T-helper 17 cell (primary cell): Measurements from ENCODE around the gene PLB1. TPM values are rescaled to one million over a fixed set of nuclear protein-coding genes. Genes with fewer than 3 reads are reported as not detected.
A peak's percentile ranks its signal among the peaks of the same experiment; 100 is the strongest.

Experiments used
- ATAC-seq: fragments of 150-1000 bp; cut with Tn5 transposase; 2 replicates; pipeline ENCODE4 v1.10.0; 2021; ENCODE audit warnings: mild to moderate bottlenecking, moderate library complexity
- DNase-seq, 3 donors: peaks; one replicate each; pipeline versions ENCODE4 v3.0.0 to v3.0.0-alpha.2; 2020 to 2021
- H3K9me3 ChIP-seq: one replicate; pipeline ENCODE4 v1.7.0; 2013; ENCODE audit warnings: low read length, mild to moderate bottlenecking; ENCODE audit not compliant: control insufficient read depth, poor library complexity, severe bottlenecking
- H3K27ac Mint-ChIP-seq: one replicate; pipeline ENCODE4 v1.8.0; 2022; ENCODE audit warnings: mild to moderate bottlenecking, moderate library complexity, mixed read lengths
- H3K27me3 Mint-ChIP-seq: one replicate; pipeline ENCODE4 v1.8.0; 2022; ENCODE audit warnings: mixed read lengths
- H3K36me3 Mint-ChIP-seq: one replicate; pipeline ENCODE4 v1.8.0; 2022; ENCODE audit warnings: low read depth, mixed read lengths
- H3K4me1 Mint-ChIP-seq: one replicate; pipeline ENCODE4 v1.8.0; 2022; ENCODE audit warnings: mild to moderate bottlenecking, mixed read lengths
- H3K4me3 Mint-ChIP-seq: one replicate; pipeline ENCODE4 v1.8.0; 2022; ENCODE audit warnings: mild to moderate bottlenecking, moderate library complexity, mixed read lengths
- total RNA-seq, 4 donors: library from RNA in 2 of 4; stranded (reverse) in 2 of 4; gene quantifications; one replicate each; pipeline ENCODE4 v1.2.3 and lab custom pipeline; 2022 to 2026

Gene PLB1
- total RNA-seq, 2 donors from 2014 or later: 2.2 to 2.7 TPM

DNA sequence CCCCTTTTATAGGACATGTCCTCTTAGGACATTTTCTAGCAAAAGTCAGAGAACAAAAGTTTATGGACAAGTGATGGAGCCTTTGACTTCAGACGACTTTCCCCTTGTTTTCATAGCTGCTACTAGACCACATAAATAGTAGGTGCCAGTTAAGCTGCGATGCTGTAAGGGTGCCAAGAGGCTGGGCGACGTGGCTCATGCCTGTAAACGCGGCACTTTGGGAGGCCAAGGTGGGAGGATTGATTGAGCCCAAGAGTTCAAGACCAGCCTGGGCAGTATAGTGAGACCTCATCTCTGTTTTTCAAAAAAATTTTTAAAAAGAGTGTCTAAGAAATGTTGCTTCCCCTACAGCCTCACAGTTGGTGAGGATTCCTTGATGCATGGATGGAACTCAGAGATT lies 2.2 kb upstream of the PLB1 start:
- Mint-ChIP-seq H3K27ac (no peak overlapping the region), H3K4me3 (no peak overlapping the region), H3K27me3 (peaks cover 15% of the 10 kb centered on the region), H3K4me1 (peaks cover 4% of the 10 kb centered on the region), H3K36me3 (no peaks in the 10 kb centered on the region)
- no peak for ATAC-seq
- no peak for DNase-seq
- H3K9me3 ChIP-seq: no peaks in the 10 kb centered on the region

DNA sequence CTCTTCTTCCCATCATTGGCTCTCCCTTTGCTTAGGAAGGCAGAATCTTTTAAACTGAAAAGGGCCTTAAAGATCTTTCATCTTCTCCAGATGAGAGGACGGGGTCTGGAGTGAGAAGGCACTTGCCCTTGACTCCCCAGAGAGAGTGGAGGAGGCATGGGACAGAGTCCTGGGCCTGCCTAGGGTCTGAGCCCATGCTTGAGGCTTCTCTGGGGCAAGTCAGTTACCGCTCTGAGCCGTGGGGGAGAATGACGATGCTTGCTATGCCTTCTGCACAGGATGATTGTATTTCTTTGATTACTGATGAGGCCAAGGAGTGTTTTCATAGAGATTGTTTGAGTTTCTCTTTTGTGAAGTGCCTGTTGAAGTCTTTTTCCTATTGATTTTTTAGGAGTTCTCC lies 921 bp downstream of the PLB1 start:
- DNase-seq (no peak), ATAC-seq (no peak)
- H3K9me3 ChIP-seq: no peaks in the 10 kb centered on the region
- Mint-ChIP-seq H3K27ac (no peak overlapping the region), H3K36me3 (no peaks in the 10 kb centered on the region), H3K4me3 (no peak overlapping the region), H3K4me1 (peaks cover 2% of the 10 kb centered on the region), H3K27me3 (peaks cover 6% of the 10 kb centered on the region)

DNA sequence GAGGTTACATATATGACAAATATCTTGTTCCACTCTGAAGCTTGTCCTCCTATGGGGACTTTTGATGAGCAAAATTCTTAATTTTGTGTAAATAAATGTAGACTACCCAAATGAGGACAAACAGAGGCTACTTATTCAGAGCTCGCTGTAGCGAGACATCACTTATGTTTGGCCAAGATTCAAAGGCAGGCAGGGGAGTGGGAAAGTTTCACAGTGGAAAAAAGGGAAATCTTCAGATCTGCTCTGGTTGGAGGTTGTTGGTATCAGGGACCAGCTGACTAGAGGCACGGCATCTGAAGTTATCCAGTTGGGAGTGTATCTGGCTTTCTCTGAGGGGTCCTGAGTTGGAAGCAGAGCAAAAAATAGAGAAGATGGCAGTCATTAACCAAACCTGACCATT lies 1.3 kb downstream of the PLB1 start:
- no peaks in the 10 kb centered on the region for H3K36me3 Mint-ChIP-seq
- no peaks in the 10 kb centered on the region for H3K9me3 ChIP-seq
- H3K27ac Mint-ChIP-seq: no peak overlapping the region
- DNase-seq: no peak
- H3K27me3 Mint-ChIP-seq: peaks cover 6% of the 10 kb centered on the region
- no peak overlapping the region for H3K4me3 Mint-ChIP-seq
- no peak for ATAC-seq
- peaks cover 2% of the 10 kb centered on the region for H3K4me1 Mint-ChIP-seq

DNA sequence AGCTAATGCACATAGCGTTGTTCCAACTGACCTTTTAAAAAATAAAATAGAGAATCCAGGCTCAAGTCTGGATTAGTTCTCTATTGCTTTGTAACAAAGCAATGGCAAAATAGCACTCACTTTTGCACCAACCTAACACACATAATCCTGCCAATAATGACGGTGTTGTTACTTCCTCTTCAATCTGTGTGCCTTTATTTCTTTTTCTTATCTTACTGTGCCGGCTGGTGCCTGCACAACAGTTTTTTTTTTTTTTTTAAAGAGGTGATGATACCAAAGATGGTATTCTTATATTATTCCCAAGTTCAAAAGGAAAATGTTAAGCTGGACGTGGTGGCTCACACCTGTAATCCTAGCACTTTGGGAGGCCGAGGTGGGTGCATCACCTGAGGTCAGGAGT lies 3.4 kb downstream of the PLB1 start:
- ATAC-seq (no peak), DNase-seq (no peak)
- Mint-ChIP-seq H3K27ac (no peak overlapping the region), H3K4me3 (no peak overlapping the region), H3K4me1 (peaks cover 2% of the 10 kb centered on the region), H3K36me3 (no peaks in the 10 kb centered on the region), H3K27me3 (peaks cover 6% of the 10 kb centered on the region)
- no peaks in the 10 kb centered on the region for H3K9me3 ChIP-seq

DNA sequence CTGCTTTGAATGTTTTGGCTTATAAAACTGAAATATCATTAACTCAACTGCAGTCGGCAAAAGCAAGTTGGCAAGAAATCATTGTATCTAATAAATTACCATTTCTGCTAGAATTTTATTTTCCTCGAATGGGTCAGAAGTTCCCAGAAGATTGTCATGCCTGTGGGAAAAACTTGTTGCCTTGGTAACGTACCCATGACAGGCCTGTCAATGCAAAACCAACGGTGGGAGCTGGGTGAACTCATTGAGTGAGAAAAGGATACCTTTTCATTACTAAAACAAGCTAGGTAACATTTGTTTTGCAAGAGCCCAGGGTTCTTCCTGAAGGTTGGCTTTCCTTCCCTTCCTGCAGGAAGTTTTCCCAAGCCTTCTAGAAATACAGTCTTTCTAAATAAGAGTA lies 9.5 kb downstream of the PLB1 start:
- H3K27ac Mint-ChIP-seq: no peak overlapping the region
- DNase-seq: no peak
- H3K9me3 ChIP-seq: no peaks in the 10 kb centered on the region
- H3K4me3 Mint-ChIP-seq: no peak overlapping the region
- H3K4me1 Mint-ChIP-seq: no peaks in the 10 kb centered on the region
- peaks cover 8% of the 10 kb centered on the region for H3K27me3 Mint-ChIP-seq
- ATAC-seq: no peak
- H3K36me3 Mint-ChIP-seq: peaks cover 5% of the 10 kb centered on the region

DNA sequence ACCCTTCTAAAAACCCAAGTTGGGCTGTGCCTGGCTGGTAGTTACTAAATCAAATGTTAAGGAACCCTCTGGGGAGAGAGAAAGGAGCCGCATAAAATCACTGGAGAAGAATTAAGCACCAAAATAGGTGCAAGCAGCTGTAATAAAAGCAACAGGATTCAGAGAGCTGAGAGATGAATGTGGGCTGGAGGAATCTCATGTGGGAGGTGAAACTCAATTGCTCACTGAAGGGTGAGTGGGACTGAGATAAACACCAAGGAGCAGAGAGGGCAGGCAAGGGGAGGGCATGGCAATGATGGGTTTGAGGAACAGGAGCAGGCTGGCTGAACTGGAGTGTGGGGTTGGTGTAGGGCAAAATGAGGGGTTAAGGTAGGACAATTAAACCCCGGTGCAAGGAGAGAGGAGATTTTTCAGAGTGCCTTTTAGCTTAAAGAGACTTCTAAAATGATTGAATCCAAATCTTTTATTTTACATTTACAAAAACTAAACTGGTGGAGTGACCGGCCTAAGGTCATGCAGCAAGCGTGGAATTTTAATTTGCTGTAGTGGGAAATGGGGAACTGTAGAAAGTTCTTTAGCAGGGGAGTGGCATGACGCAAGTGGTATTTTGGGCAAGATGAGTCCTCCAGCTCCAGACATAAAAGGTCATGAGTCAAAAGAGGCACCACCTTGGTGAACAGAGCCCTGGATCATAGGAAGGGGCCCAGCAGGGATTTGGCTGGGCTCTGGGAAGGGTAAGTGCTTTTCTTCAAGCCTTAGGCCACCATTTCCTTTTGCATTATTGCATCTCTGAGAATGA lies 10.5 kb downstream of the PLB1 start:
- no peaks in the 10 kb centered on the region for H3K4me1 Mint-ChIP-seq
- H3K27me3 Mint-ChIP-seq: peaks cover 8% of the 10 kb centered on the region
- peaks cover 5% of the 10 kb centered on the region for H3K36me3 Mint-ChIP-seq
- H3K9me3 ChIP-seq: no peaks in the 10 kb centered on the region
- no peak overlapping the region for H3K27ac Mint-ChIP-seq
- no peak for ATAC-seq
- no peak overlapping the region for H3K4me3 Mint-ChIP-seq
- no peak for DNase-seq

DNA sequence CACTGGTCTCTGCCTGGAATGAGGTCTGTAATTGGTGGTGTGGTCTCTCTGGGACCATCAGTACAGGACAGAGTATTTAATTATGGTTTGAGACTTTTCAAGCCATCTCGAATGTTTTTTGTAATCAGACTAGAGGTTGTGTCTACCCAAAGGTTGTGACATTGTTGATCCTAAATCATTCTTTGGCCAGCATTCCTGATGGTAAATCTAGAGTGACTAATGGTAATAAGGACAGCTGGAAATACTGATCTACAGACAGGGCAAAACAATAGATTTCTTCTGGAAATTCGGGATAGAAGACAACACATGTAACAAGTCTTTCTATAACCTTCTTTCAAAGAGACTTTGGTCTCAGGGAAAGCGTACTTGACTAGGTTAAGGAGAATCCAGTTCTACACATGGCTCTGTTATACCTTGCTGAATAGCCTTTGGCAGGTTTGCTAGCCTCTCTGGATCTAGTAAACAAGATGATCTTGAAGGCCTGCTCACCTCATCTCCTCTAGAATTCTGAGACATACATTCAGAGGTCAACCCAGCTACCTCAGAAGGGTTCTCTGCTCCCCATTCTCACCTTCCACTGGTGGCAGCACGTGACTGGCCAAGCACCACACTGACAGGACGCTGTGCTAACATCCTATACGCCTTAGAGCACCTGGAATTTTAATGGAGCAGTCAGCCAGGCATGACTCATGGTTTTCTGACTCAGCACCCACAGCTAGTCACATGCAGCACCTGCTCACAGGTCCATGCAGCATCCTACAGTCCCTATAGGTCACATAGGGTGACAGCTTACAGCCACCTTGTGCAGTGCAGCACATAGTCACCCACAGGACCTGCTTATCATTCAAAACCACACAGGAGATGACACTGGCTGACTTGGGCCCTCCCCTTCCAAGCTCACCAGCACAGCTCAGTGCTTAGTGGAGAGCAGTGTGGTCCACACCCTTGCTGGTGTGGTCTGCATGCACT lies 12.2 kb downstream of the PLB1 start:
- Mint-ChIP-seq H3K27me3 (peaks cover 8% of the 10 kb centered on the region), H3K4me3 (no peak overlapping the region), H3K36me3 (peaks cover 5% of the 10 kb centered on the region), H3K4me1 (no peaks in the 10 kb centered on the region), H3K27ac (no peak overlapping the region)
- H3K9me3 ChIP-seq: peaks cover 4% of the 10 kb centered on the region
- ATAC-seq (peak; percentile 72), DNase-seq (no peak)

DNA sequence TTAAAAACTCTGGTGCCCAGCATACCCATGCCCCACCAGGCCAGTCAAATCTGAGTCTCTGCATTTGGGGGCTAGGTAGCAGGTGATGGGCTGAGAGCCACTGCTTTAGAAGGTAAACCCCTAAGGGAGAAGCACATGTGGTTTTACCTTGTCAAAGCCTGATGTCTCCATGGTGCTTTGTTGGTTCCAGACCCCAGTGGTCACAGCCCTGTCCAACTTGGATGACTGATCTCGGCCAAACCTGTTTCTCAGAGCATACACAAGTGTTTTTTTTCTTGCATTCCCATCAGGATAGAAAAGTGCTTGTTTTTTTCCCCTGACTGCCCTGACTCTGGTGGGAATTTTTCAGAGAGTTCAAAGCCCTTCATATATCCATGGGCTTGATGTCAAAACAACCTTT lies 13.5 kb downstream of the PLB1 start:
- no peak for ATAC-seq
- H3K27me3 Mint-ChIP-seq: peaks cover 8% of the 10 kb centered on the region
- H3K9me3 ChIP-seq: peaks cover 4% of the 10 kb centered on the region
- no peak overlapping the region for H3K4me3 Mint-ChIP-seq
- H3K27ac Mint-ChIP-seq: no peak overlapping the region
- H3K36me3 Mint-ChIP-seq: peaks cover 5% of the 10 kb centered on the region
- H3K4me1 Mint-ChIP-seq: no peaks in the 10 kb centered on the region
- no peak for DNase-seq

DNA sequence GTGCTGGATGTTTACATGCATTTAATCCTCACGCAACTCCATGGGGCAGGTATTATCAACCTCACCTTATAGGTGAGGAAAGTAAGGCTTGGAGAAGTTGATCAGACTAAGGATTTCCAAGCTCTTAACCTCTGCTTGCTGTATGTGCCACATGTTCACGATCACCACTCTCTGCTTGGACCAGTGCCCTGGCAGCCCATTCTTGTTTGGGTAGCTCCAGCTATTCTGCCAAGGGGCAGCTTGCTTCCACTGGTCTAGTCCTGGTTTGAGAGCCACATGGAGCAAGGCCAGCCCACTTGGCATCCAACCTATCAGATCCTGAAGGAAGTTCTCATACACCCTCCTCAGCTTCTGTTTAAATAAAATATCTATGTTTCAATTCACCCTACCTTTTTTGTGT lies 14.3 kb downstream of the PLB1 start:
- no peaks in the 10 kb centered on the region for H3K4me1 Mint-ChIP-seq
- no peak for ATAC-seq
- peaks cover 10% of the 10 kb centered on the region for H3K27me3 Mint-ChIP-seq
- H3K4me3 Mint-ChIP-seq: no peak overlapping the region
- H3K9me3 ChIP-seq: peaks cover 4% of the 10 kb centered on the region
- H3K27ac Mint-ChIP-seq: no peak overlapping the region
- peaks cover 5% of the 10 kb centered on the region for H3K36me3 Mint-ChIP-seq
- no peak for DNase-seq

DNA sequence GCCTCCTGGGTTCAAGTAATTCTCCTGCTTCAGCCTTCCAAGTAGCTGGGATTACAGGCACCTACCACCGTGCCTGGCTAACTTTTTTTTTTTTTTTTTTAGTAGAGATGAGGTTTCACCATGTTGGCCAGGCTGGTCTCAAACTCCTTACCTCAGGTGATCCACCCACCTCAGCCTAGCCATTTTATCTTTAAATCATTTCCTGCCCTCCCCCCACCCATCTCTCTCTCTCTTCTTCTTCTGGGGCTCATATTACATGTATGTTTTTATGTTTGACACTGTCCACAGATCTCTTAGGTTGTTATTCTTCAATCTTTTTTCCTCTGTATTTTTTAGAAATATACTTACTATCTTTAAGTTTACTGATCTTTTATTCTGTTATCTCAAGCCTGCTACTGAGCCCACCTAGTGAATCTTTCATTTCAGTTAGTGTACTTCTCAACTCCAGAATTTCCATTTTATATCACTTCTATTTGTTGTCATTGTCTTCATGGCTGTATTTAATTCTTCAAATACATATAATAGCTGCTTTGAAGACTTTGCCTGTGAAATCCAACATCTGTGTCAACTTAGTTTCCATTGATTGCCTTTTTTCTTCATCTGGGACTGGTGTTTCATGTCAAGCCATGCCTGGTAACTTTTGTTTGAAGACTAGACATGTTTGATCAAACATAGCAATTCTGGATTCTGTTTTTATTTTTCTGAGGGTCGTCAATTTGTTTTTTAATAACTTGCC lies 16.2 kb downstream of the PLB1 start:
- no peak for ATAC-seq

DNA sequence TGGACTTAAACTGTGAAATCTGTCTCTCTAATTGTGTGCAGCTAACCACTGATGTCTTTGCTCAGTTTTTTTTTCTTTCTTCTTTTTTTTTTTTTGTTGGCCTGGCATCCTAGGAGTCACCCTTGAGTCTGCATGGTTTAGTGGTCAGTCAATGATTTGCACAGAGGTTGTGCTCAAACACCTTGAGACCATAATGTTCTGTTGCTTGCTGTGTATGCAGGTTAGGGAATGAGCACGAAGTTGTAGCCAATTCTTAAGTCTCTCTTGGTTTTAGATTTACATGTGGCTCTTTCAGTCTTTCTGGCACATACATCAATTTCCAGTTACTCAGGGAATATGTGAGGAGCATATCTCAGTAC lies 16.7 kb downstream of the PLB1 start:
- H3K27me3 Mint-ChIP-seq: peaks cover 14% of the 10 kb centered on the region

More for the DNA sequence above, 16.2 kb downstream of the PLB1 start:
- no peaks in the 10 kb centered on the region for H3K36me3 Mint-ChIP-seq
- H3K9me3 ChIP-seq: peaks cover 4% of the 10 kb centered on the region
- peaks cover 14% of the 10 kb centered on the region for H3K27me3 Mint-ChIP-seq
- H3K4me1 Mint-ChIP-seq: no peaks in the 10 kb centered on the region
- no peak for DNase-seq
- H3K4me3 Mint-ChIP-seq: no peak overlapping the region
- H3K27ac Mint-ChIP-seq: no peak overlapping the region

DNA sequence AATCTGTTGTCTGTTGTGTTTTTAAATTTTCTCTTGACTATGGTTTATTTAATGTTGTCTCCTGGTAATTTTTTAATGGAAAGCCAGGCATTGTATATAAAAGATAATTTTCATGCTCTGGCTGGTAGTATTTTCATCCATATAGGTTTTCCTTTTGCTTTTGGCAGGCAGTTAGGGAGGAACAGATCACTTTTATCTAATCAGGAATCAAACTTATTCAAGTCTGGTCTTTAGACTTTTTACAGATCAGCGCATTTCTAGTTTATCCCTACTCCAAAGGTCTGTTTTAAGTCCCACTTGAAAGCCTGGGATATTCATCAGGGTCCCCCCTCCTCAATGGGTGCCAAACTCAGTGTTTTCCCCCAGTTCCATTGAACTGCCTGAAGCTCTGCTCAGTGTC lies 17.2 kb downstream of the PLB1 start:
- Mint-ChIP-seq H3K4me1 (no peaks in the 10 kb centered on the region), H3K27me3 (peaks cover 17% of the 10 kb centered on the region), H3K36me3 (no peaks in the 10 kb centered on the region), H3K4me3 (no peak overlapping the region), H3K27ac (no peak overlapping the region)
- DNase-seq (no peak), ATAC-seq (no peak)
- peaks cover 4% of the 10 kb centered on the region for H3K9me3 ChIP-seq

More for the DNA sequence above, 16.7 kb downstream of the PLB1 start:
- H3K36me3 Mint-ChIP-seq: no peaks in the 10 kb centered on the region
- no peaks in the 10 kb centered on the region for H3K4me1 Mint-ChIP-seq
- peaks cover 4% of the 10 kb centered on the region for H3K9me3 ChIP-seq
- H3K4me3 Mint-ChIP-seq: no peak overlapping the region
- no peak for DNase-seq
- H3K27ac Mint-ChIP-seq: no peak overlapping the region
- no peak for ATAC-seq

DNA sequence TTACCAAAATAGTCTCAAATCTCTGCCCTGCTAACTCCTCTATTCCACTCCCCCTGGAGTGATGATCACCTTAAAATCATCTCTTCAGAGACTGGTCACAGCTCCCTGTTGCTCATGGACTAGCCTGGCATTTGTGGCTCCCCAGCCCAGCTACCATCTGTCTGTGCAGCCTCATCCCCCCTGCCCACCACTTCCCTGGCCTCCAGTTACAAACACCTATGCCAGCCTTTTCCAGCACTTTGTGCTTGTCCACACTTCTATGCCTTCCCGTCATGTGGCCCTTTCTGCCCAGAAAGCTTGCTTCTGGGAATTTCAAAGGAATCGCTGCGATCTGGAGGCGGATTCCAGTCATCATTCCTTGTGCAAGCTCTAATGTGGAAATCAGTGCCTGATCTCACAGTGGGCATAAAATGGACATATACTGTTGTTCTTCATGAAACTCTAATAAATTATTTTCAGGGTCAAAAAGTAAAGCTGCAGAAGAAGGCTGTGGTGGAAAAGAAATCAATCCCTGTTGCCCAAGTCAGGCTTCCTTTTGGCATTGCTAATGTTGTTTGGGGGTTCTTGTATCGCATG lies 19.4 kb downstream of the PLB1 start:
- peaks cover 33% of the 10 kb centered on the region for H3K27me3 Mint-ChIP-seq

More for the DNA sequence above, 19.4 kb downstream of the PLB1 start:
- Mint-ChIP-seq H3K4me3 (no peak overlapping the region), H3K27ac (no peak overlapping the region), H3K36me3 (no peaks in the 10 kb centered on the region), H3K4me1 (no peaks in the 10 kb centered on the region)
- DNase-seq: no peak
- H3K9me3 ChIP-seq: peaks cover 4% of the 10 kb centered on the region
- no peak for ATAC-seq
